NCI-H226 (cell line): ENCODE data around the gene MOV10L1.
"Not testable (repeated sequence)": the region's sequence is repeated elsewhere in the genome, so short reads cannot be mapped to it uniquely, and the experiment has no call there.

Experiments
- DNase-seq: peaks from one replicate; pipeline ENCODE4 v3.0.0-alpha.2; 2015

The MOV10L1 gene

GRCh38 chr22:50081426-50082196 lies 8.2 kb upstream of the MOV10L1 start:
- no peak for DNase-seq

- no peak for DNase-seq
These were observed 7.5 kb upstream of the MOV10L1 start for GRCh38 chr22:50082197-50082715.

GRCh38 chr22:50082961-50083461 lies 6.8 kb upstream of the MOV10L1 start:
- no peak for DNase-seq

- no peak for DNase-seq
These were observed 6.2 kb upstream of the MOV10L1 start for GRCh38 chr22:50083462-50084079.

- DNase-seq = no peak
These were observed 5.7 kb upstream of the MOV10L1 start for GRCh38 chr22:50084080-50084477.

GRCh38 chr22:50084614-50085021 lies 5.2 kb upstream of the MOV10L1 start:
- DNase-seq = no peak

GRCh38 chr22:50085211-50085972 lies 4.4 kb upstream of the MOV10L1 start, which contains the start of gene MLC1:
Gene MLC1 (minus strand): TSS chr22:50085426. CDS start chr22:50084902, 524 bp downstream.
- no peak for DNase-seq

GRCh38 chr22:50086526-50086925 lies 3.3 kb upstream of the MOV10L1 start:
- DNase-seq = no peak

GRCh38 chr22:50086975-50087374 lies 2.8 kb upstream of the MOV10L1 start:
- DNase-seq = not testable (repeated sequence)

- DNase-seq = no peak
These were observed 2.2 kb upstream of the MOV10L1 start for GRCh38 chr22:50087646-50088045.

GRCh38 chr22:50088096-50088495 lies 1.7 kb upstream of the MOV10L1 start:
- DNase-seq = no peak

- DNase-seq = no peak
These were observed 575 bp upstream of the MOV10L1 start for GRCh38 chr22:50089231-50089630.

GRCh38 chr22:50090412-50090714 lies 557 bp downstream of the MOV10L1 start:
- no peak for DNase-seq

- no peak for DNase-seq
These were observed 1.4 kb downstream of the MOV10L1 start for GRCh38 chr22:50091092-50091768.

- DNase-seq = no peak
These were observed 2.5 kb downstream of the MOV10L1 start for GRCh38 chr22:50092342-50092741.

GRCh38 chr22:50098052-50098451 lies 8.2 kb downstream of the MOV10L1 start:
- DNase-seq = no peak

- DNase-seq = no peak
These were observed 12.2 kb downstream of the MOV10L1 start for GRCh38 chr22:50101870-50102565.

- DNase-seq = no peak
These were observed 13.1 kb downstream of the MOV10L1 start for GRCh38 chr22:50102946-50103345.

- DNase-seq = no peak
These were observed 14.3 kb downstream of the MOV10L1 start for GRCh38 chr22:50104141-50104544.

GRCh38 chr22:50105208-50106100 lies 15.6 kb downstream of the MOV10L1 start:
- DNase-seq = no peak

- DNase-seq = no peak
These were observed 17.7 kb downstream of the MOV10L1 start for GRCh38 chr22:50107529-50107928.
